Measurements from ENCODE around the gene TTC36.

TTC36 gene

GRCh38 chr11:118522571-118523072 is 4.7 kb upstream of the TTC36 start:
- Histone ChIP-seq H3K27ac (no peak overlapping the region), H3K4me1 (ENCODE audit: control insufficient read depth in 1 of 2, insufficient read depth in 1 of 2, low read depth in 1 of 2, low read length in 1 of 2) (peaks cover 0 to 5% of the 10 kb centered on the region in 2 experiments)

GRCh38 chr11:118524356-118524755 is 2.9 kb upstream of the TTC36 start:
- H3K4me3 ChIP-seq (ENCODE audit: low read depth in 1 of 2, low read length in 1 of 2) = no peak overlapping the region

More at GRCh38 chr11:118522571-118523072, 4.7 kb upstream of the TTC36 start:
- Histone ChIP-seq H3K27me3 (no peaks in the 10 kb centered on the region), H3K9me3 (no peaks in the 10 kb centered on the region), H3K36me3 (peaks cover 57% of the 10 kb centered on the region), H3K4me3 (ENCODE audit: low read depth in 1 of 2, low read length in 1 of 2) (no peak overlapping the region)
- TF ChIP-seq CTCF (IDR thresholded peaks at IDR 0.05) = no peak

DNA sequence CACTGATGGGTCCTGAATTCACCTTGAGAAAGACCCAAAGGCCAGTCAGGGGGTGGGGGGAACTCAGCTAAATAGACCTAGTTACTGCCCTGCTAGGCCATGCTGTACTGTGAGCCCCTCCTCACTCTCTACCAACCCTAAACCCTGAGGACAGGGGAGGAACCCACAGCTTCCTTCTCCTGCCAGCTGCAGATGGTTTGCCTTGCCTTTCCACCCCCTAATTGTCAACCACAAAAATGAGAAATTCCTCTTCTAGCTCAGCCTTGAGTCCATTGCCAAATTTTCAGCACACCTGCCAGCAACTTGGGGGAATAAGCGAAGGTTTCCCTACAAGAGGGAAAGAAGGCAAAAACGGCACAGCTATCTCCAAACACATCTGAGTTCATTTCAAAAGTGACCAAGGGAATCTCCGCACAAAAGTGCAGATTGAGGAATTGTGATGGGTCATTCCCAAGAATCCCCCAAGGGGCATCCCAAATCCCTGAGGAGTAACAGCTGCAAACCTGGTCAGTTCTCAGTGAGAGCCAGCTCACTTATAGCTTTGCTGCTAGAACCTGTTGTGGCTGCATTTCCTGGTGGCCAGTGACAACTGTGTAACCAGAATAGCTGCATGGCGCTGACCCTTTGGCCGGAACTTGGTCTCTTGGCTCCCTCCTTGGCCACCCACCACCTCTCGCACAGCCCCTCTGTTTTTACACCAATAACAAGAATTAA is 2.4 kb upstream of the TTC36 start:
- Histone ChIP-seq H3K4me3 (ENCODE audit: low read depth in 1 of 2, low read length in 1 of 2) (no peak overlapping the region), H3K9me3 (no peaks in the 10 kb centered on the region), H3K27ac (no peak overlapping the region), H3K4me1 (ENCODE audit: control insufficient read depth in 1 of 2, insufficient read depth in 1 of 2, low read depth in 1 of 2, low read length in 1 of 2) (peaks cover 0 to 5% of the 10 kb centered on the region in 2 experiments), H3K36me3 (peaks cover 44% of the 10 kb centered on the region), H3K27me3 (peaks cover 16% of the 10 kb centered on the region)
- TF ChIP-seq CTCF (IDR thresholded peaks at IDR 0.05) = no peak

More at GRCh38 chr11:118524356-118524755, 2.9 kb upstream of the TTC36 start:
- no peak overlapping the region for H3K27ac ChIP-seq
- H3K36me3 ChIP-seq = peaks cover 50% of the 10 kb centered on the region
- no peaks in the 10 kb centered on the region for H3K9me3 ChIP-seq
- no peak for TF ChIP-seq CTCF (IDR thresholded peaks at IDR 0.05)
- peaks cover 10% of the 10 kb centered on the region for H3K27me3 ChIP-seq
- H3K4me1 ChIP-seq (ENCODE audit: control insufficient read depth in 1 of 2, insufficient read depth in 1 of 2, low read depth in 1 of 2, low read length in 1 of 2) = peaks cover 0 to 5% of the 10 kb centered on the region in 2 experiments

- no peaks in the 10 kb centered on the region for H3K9me3 ChIP-seq
- no peak for TF ChIP-seq CTCF (IDR thresholded peaks at IDR 0.05)
- peaks cover 34% of the 10 kb centered on the region for H3K27me3 ChIP-seq
- peaks cover 14 to 21% of the 10 kb centered on the region in 2 experiments for H3K4me1 ChIP-seq (ENCODE audit: control insufficient read depth in 1 of 2, insufficient read depth in 1 of 2, low read depth in 1 of 2, low read length in 1 of 2)
- H3K4me3 ChIP-seq (ENCODE audit: low read depth in 1 of 2, low read length in 1 of 2) = no peak overlapping the region
- H3K36me3 ChIP-seq = peaks cover 26% of the 10 kb centered on the region
- no peak overlapping the region for H3K27ac ChIP-seq
Observed at GRCh38 chr11:118526688-118527087, 586 bp upstream of the TTC36 start.

GRCh38 chr11:118528511-118528910 is 1.2 kb downstream of the TTC36 start:
- peaks cover 14 to 21% of the 10 kb centered on the region in 2 experiments for H3K4me1 ChIP-seq (ENCODE audit: control insufficient read depth in 1 of 2, insufficient read depth in 1 of 2, low read depth in 1 of 2, low read length in 1 of 2)
- H3K27me3 ChIP-seq = peaks cover 39% of the 10 kb centered on the region
- no peak overlapping the region for H3K27ac ChIP-seq
- TF ChIP-seq CTCF (IDR thresholded peaks at IDR 0.05) = no peak
- no peak overlapping the region for H3K4me3 ChIP-seq (ENCODE audit: low read depth in 1 of 2, low read length in 1 of 2)
- no peaks in the 10 kb centered on the region for H3K9me3 ChIP-seq
- H3K36me3 ChIP-seq = peaks cover 8% of the 10 kb centered on the region
